ENCODE measurements around the gene TRIM16.
"Not testable (repeated sequence)": the region's sequence is repeated elsewhere in the genome, so short reads cannot be mapped to it uniquely, and the experiment has no call there.

Gene TRIM16

GRCh38 chr17:15683824-15684478 is at the start of gene TRIM16:
Gene TRIM16 (minus strand): TSS chr17:15684311. CDS start chr17:15651609, 32,702 bp downstream.
- H3K36me3 ChIP-seq (ENCODE audit: control insufficient read depth, low read depth, low read length), result not testable (repeated sequence)

GRCh38 chr17:15733174-15733789 is 49.2 kb upstream of the TRIM16 start:
- H3K9me3 ChIP-seq (ENCODE audit: control insufficient read depth, low read depth, low read length); H3K4me1 ChIP-seq (ENCODE audit: control insufficient read depth, low read depth, low read length): not testable (repeated sequence)

More at GRCh38 chr17:15683824-15684478, at the start of gene TRIM16:
- H3K9me3 ChIP-seq (ENCODE audit: control insufficient read depth, low read depth, low read length); H3K27ac ChIP-seq (ENCODE audit: low read length); H3K4me1 ChIP-seq (ENCODE audit: control insufficient read depth, low read depth, low read length); H3K27me3 ChIP-seq (ENCODE audit: control insufficient read depth, insufficient read depth, low read length): not testable (repeated sequence)
- H3K9ac ChIP-seq (ENCODE audit: low read length), result peak within 1 kb of the TSS; percentile 54
- H3K4me3 ChIP-seq (ENCODE audit: low read length), result peak within 1 kb of the TSS; percentile 66

GRCh38 chr17:15731900-15732299 is 47.8 kb upstream of the TRIM16 start, which contains the start of gene TBC1D26:
Gene TBC1D26 (plus strand): TSS chr17:15732283. CDS start chr17:15735349, 3,066 bp downstream.
- H3K4me1 ChIP-seq (ENCODE audit: control insufficient read depth, low read depth, low read length); H3K36me3 ChIP-seq (ENCODE audit: control insufficient read depth, low read depth, low read length); H3K27me3 ChIP-seq (ENCODE audit: control insufficient read depth, insufficient read depth, low read length); H3K27ac ChIP-seq (ENCODE audit: low read length); H3K9ac ChIP-seq (ENCODE audit: low read length); H3K9me3 ChIP-seq (ENCODE audit: control insufficient read depth, low read depth, low read length); H3K4me3 ChIP-seq (ENCODE audit: low read length): not testable (repeated sequence)

More at GRCh38 chr17:15733174-15733789, 49.2 kb upstream of the TRIM16 start:
- not testable (repeated sequence) for H3K4me3 ChIP-seq (ENCODE audit: low read length); H3K27ac ChIP-seq (ENCODE audit: low read length); H3K36me3 ChIP-seq (ENCODE audit: control insufficient read depth, low read depth, low read length); H3K9ac ChIP-seq (ENCODE audit: low read length); H3K27me3 ChIP-seq (ENCODE audit: control insufficient read depth, insufficient read depth, low read length)

- not testable (repeated sequence) for H3K27ac ChIP-seq (ENCODE audit: low read length); H3K9me3 ChIP-seq (ENCODE audit: control insufficient read depth, low read depth, low read length); H3K36me3 ChIP-seq (ENCODE audit: control insufficient read depth, low read depth, low read length); H3K4me3 ChIP-seq (ENCODE audit: low read length); H3K27me3 ChIP-seq (ENCODE audit: control insufficient read depth, insufficient read depth, low read length); H3K4me1 ChIP-seq (ENCODE audit: control insufficient read depth, low read depth, low read length); H3K9ac ChIP-seq (ENCODE audit: low read length)
Measured at GRCh38 chr17:15730535-15730934, 46.4 kb upstream of the TRIM16 start.

GRCh38 chr17:15716601-15717563 is 32.8 kb upstream of the TRIM16 start:
- H3K27me3 ChIP-seq (ENCODE audit: control insufficient read depth, insufficient read depth, low read length); H3K9ac ChIP-seq (ENCODE audit: low read length); H3K4me1 ChIP-seq (ENCODE audit: control insufficient read depth, low read depth, low read length); H3K27ac ChIP-seq (ENCODE audit: low read length): not testable (repeated sequence)
- peak overlapping the region; percentile 3 for H3K4me3 ChIP-seq (ENCODE audit: low read length)
- H3K9me3 ChIP-seq (ENCODE audit: control insufficient read depth, low read depth, low read length), result peaks cover 51% of the 10 kb centered on the region
- peaks cover 17% of the 10 kb centered on the region for H3K36me3 ChIP-seq (ENCODE audit: control insufficient read depth, low read depth, low read length)

DNA sequence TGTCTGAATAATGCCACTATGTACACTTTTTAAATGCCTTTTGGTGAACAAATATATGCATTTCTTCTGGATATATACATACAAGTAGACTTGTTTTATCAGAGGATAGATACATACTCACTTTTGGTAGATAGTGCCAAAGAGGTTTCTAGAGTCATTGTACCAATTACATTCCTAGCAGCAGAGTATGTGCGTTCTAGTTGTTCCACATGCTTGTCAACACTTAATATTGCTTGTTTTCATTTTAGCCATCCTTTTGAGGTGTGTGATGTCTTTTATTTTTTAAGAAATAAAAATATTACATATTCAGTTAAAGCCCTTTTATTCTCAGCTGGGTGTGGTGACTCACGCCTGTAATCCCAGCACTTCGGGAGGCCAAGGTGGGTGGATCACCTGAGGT is 24.8 kb upstream of the TRIM16 start:
- H3K4me1 ChIP-seq (ENCODE audit: control insufficient read depth, low read depth, low read length); H3K27ac ChIP-seq (ENCODE audit: low read length); H3K4me3 ChIP-seq (ENCODE audit: low read length); H3K9ac ChIP-seq (ENCODE audit: low read length); H3K27me3 ChIP-seq (ENCODE audit: control insufficient read depth, insufficient read depth, low read length): not testable (repeated sequence)
- H3K9me3 ChIP-seq (ENCODE audit: control insufficient read depth, low read depth, low read length), result peaks cover 44% of the 10 kb centered on the region
- peaks cover 43% of the 10 kb centered on the region for H3K36me3 ChIP-seq (ENCODE audit: control insufficient read depth, low read depth, low read length)

DNA sequence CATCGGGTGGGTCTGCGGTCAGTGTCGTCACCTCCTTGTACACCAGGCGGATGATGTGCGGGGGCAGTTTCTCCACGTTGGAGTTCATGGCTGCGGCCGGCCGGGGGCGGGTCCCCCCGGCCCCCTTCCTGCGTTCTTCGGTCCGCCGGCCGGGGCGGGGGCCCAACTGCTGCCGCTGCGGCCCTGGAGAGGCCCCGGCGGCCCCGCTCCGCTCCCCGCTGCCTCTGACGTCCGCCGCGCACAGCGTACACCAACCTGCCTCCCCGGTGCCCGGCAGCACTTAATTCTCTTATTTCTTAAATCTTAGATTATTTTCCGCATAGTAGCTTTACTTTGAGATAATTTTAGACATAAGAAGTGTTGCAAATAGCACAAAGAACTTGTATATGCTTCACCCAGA is 20.7 kb upstream of the TRIM16 start:
- not testable (repeated sequence) for H3K4me1 ChIP-seq (ENCODE audit: control insufficient read depth, low read depth, low read length); H3K9ac ChIP-seq (ENCODE audit: low read length); H3K4me3 ChIP-seq (ENCODE audit: low read length); H3K27ac ChIP-seq (ENCODE audit: low read length); H3K27me3 ChIP-seq (ENCODE audit: control insufficient read depth, insufficient read depth, low read length)
- H3K9me3 ChIP-seq (ENCODE audit: control insufficient read depth, low read depth, low read length), result peaks cover 25% of the 10 kb centered on the region
- peaks cover 42% of the 10 kb centered on the region for H3K36me3 ChIP-seq (ENCODE audit: control insufficient read depth, low read depth, low read length)

GRCh38 chr17:15704239-15704638 is 20.1 kb upstream of the TRIM16 start:
- not testable (repeated sequence) for H3K27me3 ChIP-seq (ENCODE audit: control insufficient read depth, insufficient read depth, low read length); H3K9ac ChIP-seq (ENCODE audit: low read length); H3K4me1 ChIP-seq (ENCODE audit: control insufficient read depth, low read depth, low read length); H3K4me3 ChIP-seq (ENCODE audit: low read length); H3K27ac ChIP-seq (ENCODE audit: low read length)
- Histone ChIP-seq H3K9me3 (ENCODE audit: control insufficient read depth, low read depth, low read length) (peaks cover 22% of the 10 kb centered on the region), H3K36me3 (ENCODE audit: control insufficient read depth, low read depth, low read length) (peaks cover 42% of the 10 kb centered on the region)

GRCh38 chr17:15699937-15700336 is 15.8 kb upstream of the TRIM16 start:
- H3K9ac ChIP-seq (ENCODE audit: low read length), result peak overlapping the region; percentile 78
- H3K27ac ChIP-seq (ENCODE audit: low read length); H3K4me1 ChIP-seq (ENCODE audit: control insufficient read depth, low read depth, low read length); H3K36me3 ChIP-seq (ENCODE audit: control insufficient read depth, low read depth, low read length); H3K27me3 ChIP-seq (ENCODE audit: control insufficient read depth, insufficient read depth, low read length); H3K9me3 ChIP-seq (ENCODE audit: control insufficient read depth, low read depth, low read length): not testable (repeated sequence)
- H3K4me3 ChIP-seq (ENCODE audit: low read length), result peak overlapping the region; percentile 70

GRCh38 chr17:15699413-15699924 is 15.4 kb upstream of the TRIM16 start, which contains the start of gene ZNF286A:
Gene ZNF286A (plus strand): TSS chr17:15699752. CDS start chr17:15700330, 578 bp downstream.
- Histone ChIP-seq H3K4me3 (ENCODE audit: low read length) (peak within 1 kb of the TSS; percentile 70), H3K27ac (ENCODE audit: low read length) (peak within 1 kb of the TSS; percentile 56), H3K9ac (ENCODE audit: low read length) (peak within 1 kb of the TSS; percentile 78)
- H3K9me3 ChIP-seq (ENCODE audit: control insufficient read depth, low read depth, low read length); H3K4me1 ChIP-seq (ENCODE audit: control insufficient read depth, low read depth, low read length); H3K27me3 ChIP-seq (ENCODE audit: control insufficient read depth, insufficient read depth, low read length); H3K36me3 ChIP-seq (ENCODE audit: control insufficient read depth, low read depth, low read length): not testable (repeated sequence)

DNA sequence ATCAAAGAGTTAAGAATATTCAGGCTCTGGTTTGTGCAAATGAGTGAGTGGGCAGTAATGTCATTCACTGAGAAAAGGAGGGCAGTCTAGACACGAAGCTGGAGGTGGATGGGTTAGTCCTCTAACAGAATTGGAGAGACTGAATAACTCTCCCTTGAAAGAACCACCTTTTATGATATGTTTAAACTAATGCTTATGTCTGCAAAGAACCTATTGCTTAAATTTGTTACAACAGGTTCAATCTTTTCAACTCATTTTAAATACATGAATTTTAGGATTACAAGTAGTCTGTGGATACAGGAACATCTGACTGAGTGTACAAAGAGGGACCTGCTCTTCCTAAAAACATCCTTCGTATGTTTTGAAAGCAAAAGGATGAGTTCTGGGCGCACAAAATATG is 14.9 kb upstream of the TRIM16 start:
- Histone ChIP-seq H3K4me3 (ENCODE audit: low read length) (peak overlapping the region; percentile 70), H3K27ac (ENCODE audit: low read length) (peak overlapping the region; percentile 56)
- not testable (repeated sequence) for H3K27me3 ChIP-seq (ENCODE audit: control insufficient read depth, insufficient read depth, low read length)

More for the DNA sequence above, 14.9 kb upstream of the TRIM16 start:
- H3K9me3 ChIP-seq (ENCODE audit: control insufficient read depth, low read depth, low read length); H3K4me1 ChIP-seq (ENCODE audit: control insufficient read depth, low read depth, low read length); H3K36me3 ChIP-seq (ENCODE audit: control insufficient read depth, low read depth, low read length): not testable (repeated sequence)
- peak overlapping the region; percentile 76 for H3K9ac ChIP-seq (ENCODE audit: low read length)

Data from iPS-18a (cell line).